ENCODE measurements around the gene NCAPD3. TPM values are rescaled to one million over a fixed set of nuclear protein-coding genes. Genes with fewer than 3 reads are reported as not detected.

Gene NCAPD3
- total RNA-seq, 1 donor from 2014 or later, result 14.4 TPM

GRCh38 chr11:134164490-134165370 is 59.0 kb downstream of the NCAPD3 start:
- DNase-seq (ENCODE audit: extremely low read depth, low read depth, low spot score), result no peak

GRCh38 chr11:134159652-134160051 is 64.1 kb downstream of the NCAPD3 start:
- no peak for DNase-seq (ENCODE audit: extremely low read depth, low read depth, low spot score)

GRCh38 chr11:134158023-134158422 is 65.7 kb downstream of the NCAPD3 start:
- DNase-seq (ENCODE audit: extremely low read depth, low read depth, low spot score), result no peak

- no peak for DNase-seq (ENCODE audit: extremely low read depth, low read depth, low spot score)
Observed at GRCh38 chr11:134157451-134157850, 66.3 kb downstream of the NCAPD3 start.

GRCh38 chr11:134155946-134156865 is 67.6 kb downstream of the NCAPD3 start:
- DNase-seq (ENCODE audit: extremely low read depth, low read depth, low spot score), result no peak

- DNase-seq (ENCODE audit: extremely low read depth, low read depth, low spot score), result no peak
Observed at GRCh38 chr11:134155456-134155855, 68.3 kb downstream of the NCAPD3 start.

GRCh38 chr11:134154441-134154840 is 69.3 kb downstream of the NCAPD3 start:
- no peak for DNase-seq (ENCODE audit: extremely low read depth, low read depth, low spot score)

- DNase-seq (ENCODE audit: extremely low read depth, low read depth, low spot score), result no peak
Observed at GRCh38 chr11:134153147-134153905, 70.4 kb downstream of the NCAPD3 start.

- DNase-seq (ENCODE audit: extremely low read depth, low read depth, low spot score), result no peak
Observed at GRCh38 chr11:134152696-134153095, 71.1 kb downstream of the NCAPD3 start.

GRCh38 chr11:134151083-134151747 is 72.6 kb downstream of the NCAPD3 start:
- DNase-seq (ENCODE audit: extremely low read depth, low read depth, low spot score), result no peak

GRCh38 chr11:134150195-134150903 is 73.4 kb downstream of the NCAPD3 start:
- DNase-seq (ENCODE audit: extremely low read depth, low read depth, low spot score), result no peak

GRCh38 chr11:134149371-134149770 is 74.4 kb downstream of the NCAPD3 start:
- no peak for DNase-seq (ENCODE audit: extremely low read depth, low read depth, low spot score)

GRCh38 chr11:134146598-134146997 is 77.2 kb downstream of the NCAPD3 start:
- DNase-seq (ENCODE audit: extremely low read depth, low read depth, low spot score), result no peak

GRCh38 chr11:134145715-134146114 is 78.1 kb downstream of the NCAPD3 start:
- no peak for DNase-seq (ENCODE audit: extremely low read depth, low read depth, low spot score)

- DNase-seq (ENCODE audit: extremely low read depth, low read depth, low spot score), result no peak
Observed at GRCh38 chr11:134144744-134145143, 79.0 kb downstream of the NCAPD3 start.

GRCh38 chr11:134143801-134144200 is 80.0 kb downstream of the NCAPD3 start:
- no peak for DNase-seq (ENCODE audit: extremely low read depth, low read depth, low spot score)

- DNase-seq (ENCODE audit: extremely low read depth, low read depth, low spot score), result no peak
Observed at GRCh38 chr11:134142536-134142935, 81.2 kb downstream of the NCAPD3 start.

- DNase-seq (ENCODE audit: extremely low read depth, low read depth, low spot score), result no peak
Observed at GRCh38 chr11:134140961-134141490, 82.7 kb downstream of the NCAPD3 start.

- no peak for DNase-seq (ENCODE audit: extremely low read depth, low read depth, low spot score)
Observed at GRCh38 chr11:134139873-134140331, 83.9 kb downstream of the NCAPD3 start.

Measured in glomerular endothelial cell (primary cell).